Pancreas (tissue), 10 donors: ENCODE data around the gene CCSER2. TPM values are rescaled to one million over a fixed set of nuclear protein-coding genes. Genes with fewer than 3 reads are reported as not detected.

Experiments
- ATAC-seq, 4 donors: fragments of 200-7000 bp; cut with Tn5 transposase; one replicate each; pipeline versions ENCODE4 v1.8.0 to v1.9.1; 2020; ENCODE audit warnings: mild to moderate bottlenecking in 4 of 4, moderate library complexity in 4 of 4
- DNase-seq, 6 donors: peaks; one replicate each; pipeline ENCODE4 v3.0.0-alpha.2; 2020
- FAIRE-seq: peaks from 2 replicates; lab custom pipeline; 2012; peaks lifted over from hg19 to GRCh38; lab: Jason Lieb, UNC
- H3K27ac ChIP-seq, 4 donors: fragments of 200-600 bp; sonication (generic); 1 replicate in 3 of 4; 2 replicates in 1 of 4; pipeline versions ENCODE4 v1.5.0 to v1.8.0; 2020
- H3K27me3 ChIP-seq, 4 donors: fragments of 200-600 bp; one replicate each; pipeline ENCODE4 v1.8.0; 2021
- H3K36me3 ChIP-seq, 3 donors: fragments of 200-600 bp; sonication (generic) in 1 of 3; one replicate each; pipeline versions ENCODE4 v1.5.0 to v1.8.0; 2020 to 2021
- H3K4me1 ChIP-seq, 3 donors: fragments of 200-600 bp; one replicate each; pipeline ENCODE4 v1.8.0; 2021
- H3K4me3 ChIP-seq, 4 donors: fragments of 200-600 bp; sonication (generic) in 2 of 4; one replicate each; pipeline versions ENCODE4 v1.5.0 to v1.8.0; 2020 to 2021
- H3K9me3 ChIP-seq, 4 donors: fragments of 200-600 bp; one replicate each; pipeline ENCODE4 v1.8.0; 2021
- CTCF ChIP-seq, 4 donors: fragments of 200-600 bp; sonication (generic) in 3 of 4; IDR thresholded peaks; one replicate each; pipeline versions ENCODE4 v1.5.0 to v1.8.0; 2021; ENCODE audit warnings: antibody characterized with exemption in 4 of 4
- WGBS, 2 donors: extraction: QIAGEN DNeasy Blood & Tissue Kit; methylation state at CpG; one replicate each; pipeline ENCODE4 v1.1.7; 2013; 5-methylcytosine and 5-hydroxymethylcytosine counted together
- intact Hi-C, 3 donors: fragments of 100-400 bp; cut with DNase I; formaldehyde crosslinking; loops; one replicate each; pipeline versions ENCODE4 v1.11.1 to v1.14.2; 2022
- polyA plus RNA-seq, 2 donors: library from polyadenylated mRNA; stranded (reverse); fragments of 200-250 nt; gene quantifications; one replicate each; pipeline ENCODE4 v1.2.3, GENCODE V29; 2013
- total RNA-seq, 6 donors: library from RNA; stranded (reverse); fragmentation: NEBNext Ultra II Directional in 4 of 6; extraction: Animal tissue kit (Norgen Biotek cat#: 25700) in 4 of 6; gene quantifications; one replicate each; pipeline versions ENCODE4 v1.2.1 to v1.2.4, GENCODE V29; 2021 to 2023
- donor health status: healthy with polysubstance abuse.
- donor health status: DM: no; HTN: no; CAD: no; lungs with moderate emphysema.
- donor health status: DM: no; HTN: no; CAD: no.
- donor health status: control.
- donor health status: control.
- donor health status: Bipolar disorder and iron deficiency.
- donor health status: DM: yes; HTN: yes; CAD: no.
- donor health status: DM: no; HTN: no; CAD: no.
- donor health status: DM: no; HTN: no; CAD: no.
- donor health status: DM: yes; HTN: yes; CAD: no.

CCSER2 gene
- total and polyA plus RNA-seq, 8 donors = 3.5 to 25.6 (median 21.8) TPM

GRCh38 chr10:84478151-84478550, 149.8 kb downstream of the CCSER2 start:
- no peaks in the 10 kb centered on the region for H3K4me1 ChIP-seq
- intact Hi-C loops = no loop called here
- DNase-seq = no peak
- no peak for FAIRE-seq
- TF ChIP-seq CTCF (IDR thresholded peaks at IDR 0.05) = no peak
- no peak overlapping the region for H3K27ac ChIP-seq
- H3K27me3 ChIP-seq = no peaks in the 10 kb centered on the region
- no peak overlapping the region for H3K4me3 ChIP-seq
- no peak for ATAC-seq
- no peaks in the 10 kb centered on the region for H3K36me3 ChIP-seq
- no peaks in the 10 kb centered on the region for H3K9me3 ChIP-seq

DNA sequence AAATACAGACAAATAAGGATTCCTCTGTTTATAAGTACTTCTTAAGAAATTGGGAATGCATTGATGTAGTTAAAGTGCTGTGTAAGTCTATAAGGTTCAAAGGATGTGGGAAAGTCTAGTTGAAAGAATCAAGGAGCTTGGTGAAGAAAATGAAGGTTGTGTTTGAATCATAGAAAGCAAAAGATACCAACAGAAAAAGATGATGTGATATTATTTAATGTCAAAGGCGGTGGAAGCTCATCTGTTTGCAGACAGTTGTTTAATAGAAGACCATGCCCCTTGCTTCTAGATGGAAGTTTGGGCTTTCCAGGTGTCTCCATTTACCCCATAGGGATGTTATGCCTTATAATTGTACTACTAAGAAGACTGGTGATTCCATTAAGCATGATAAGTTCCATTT, 150.3 kb downstream of the CCSER2 start:
- intact Hi-C loops = no loop called here
- no peak for ATAC-seq
- no peaks in the 10 kb centered on the region for H3K4me1 ChIP-seq
- no peak overlapping the region for H3K4me3 ChIP-seq
- H3K27ac ChIP-seq = no peak overlapping the region
- H3K27me3 ChIP-seq = no peaks in the 10 kb centered on the region
- H3K9me3 ChIP-seq = no peaks in the 10 kb centered on the region
- H3K36me3 ChIP-seq = no peaks in the 10 kb centered on the region
- no peak for DNase-seq
- WGBS, 2 donors = 96 to 97% methylated on average over 1 of the region's 1 CpG
- no peak for TF ChIP-seq CTCF (IDR thresholded peaks at IDR 0.05)
- FAIRE-seq = no peak

DNA sequence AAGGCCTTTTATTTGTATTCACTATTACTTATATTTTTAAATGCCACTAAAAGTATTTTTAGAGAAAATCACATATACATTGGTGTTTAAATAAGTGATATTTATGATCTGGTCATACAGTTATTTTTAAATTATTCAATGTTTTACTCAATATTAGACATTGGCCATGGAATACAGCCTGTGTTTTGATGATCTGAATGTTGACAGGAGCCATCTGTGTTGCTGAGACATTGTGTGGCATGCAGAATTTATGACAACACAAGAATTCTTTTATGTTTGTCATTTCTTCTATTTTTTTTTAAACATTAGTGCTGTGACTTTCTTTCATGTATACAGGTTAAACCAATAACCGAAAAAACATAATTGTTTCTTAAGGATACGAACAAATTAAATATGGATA, 156.2 kb downstream of the CCSER2 start:
- Histone ChIP-seq H3K27me3 (no peaks in the 10 kb centered on the region), H3K4me3 (no peak overlapping the region), H3K36me3 (no peaks in the 10 kb centered on the region), H3K27ac (no peak overlapping the region), H3K4me1 (no peaks in the 10 kb centered on the region), H3K9me3 (no peaks in the 10 kb centered on the region)
- ATAC-seq (no peak), DNase-seq (no peak), FAIRE-seq (no peak)
- intact Hi-C loops = no loop called here
- 98% methylated on average over 2 of the region's 2 CpGs for WGBS, 2 donors
- no peak for TF ChIP-seq CTCF (IDR thresholded peaks at IDR 0.05)

DNA sequence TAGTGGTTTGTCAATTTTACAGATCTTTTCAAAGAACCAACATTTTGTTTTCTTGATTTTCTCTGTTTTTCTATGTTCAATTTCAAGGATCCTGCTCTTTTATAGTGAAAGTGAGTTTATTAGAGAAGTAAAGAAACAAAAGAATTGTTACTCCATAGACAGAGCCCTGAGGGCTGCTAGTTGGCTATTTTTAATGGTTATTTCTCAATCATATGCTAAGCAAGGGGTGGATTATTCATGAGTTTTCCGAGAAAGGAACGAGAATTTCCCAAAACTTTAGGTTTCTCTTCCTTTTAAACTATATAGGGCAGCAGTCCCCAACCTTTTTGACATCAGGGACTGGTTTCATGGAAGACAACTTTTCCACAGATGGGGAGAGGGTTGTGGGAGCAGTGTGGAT, 165.0 kb downstream of the CCSER2 start:
- intact Hi-C loops = no loop called here
- FAIRE-seq (no peak), ATAC-seq (no peak), DNase-seq (no peak)
- Histone ChIP-seq H3K27me3 (no peaks in the 10 kb centered on the region), H3K9me3 (no peaks in the 10 kb centered on the region), H3K27ac (no peak overlapping the region), H3K4me1 (peaks cover 0 to 13% (median 7%) of the 10 kb centered on the region in 3 donors), H3K4me3 (no peak overlapping the region), H3K36me3 (no peaks in the 10 kb centered on the region)
- 95 to 99% methylated on average over 2 of the region's 2 CpGs for WGBS, 2 donors
- TF ChIP-seq CTCF (IDR thresholded peaks at IDR 0.05) = no peak

- intact Hi-C loops = no loop called here
- peak in 3 of 4 donors; percentile 52 to 74 (median 52) for ATAC-seq
- H3K27ac ChIP-seq = peak overlapping the region in 1 of 4 donors; percentile 5
- no peak for DNase-seq
- WGBS, 2 donors = 82 to 90% methylated on average over 9 of the region's 9 CpGs
- no peak overlapping the region for H3K4me3 ChIP-seq
- FAIRE-seq = no peak
- H3K9me3 ChIP-seq = no peaks in the 10 kb centered on the region
- H3K27me3 ChIP-seq = no peaks in the 10 kb centered on the region
- TF ChIP-seq CTCF (IDR thresholded peaks at IDR 0.05) = no peak
- peaks cover 0 to 15% (median 8%) of the 10 kb centered on the region in 3 donors for H3K4me1 ChIP-seq
- H3K36me3 ChIP-seq = no peaks in the 10 kb centered on the region
Observed at GRCh38 chr10:84493951-84494848, 165.8 kb downstream of the CCSER2 start.
